ENCODE measurements around the gene LMF1. TPM values are rescaled to one million over a fixed set of nuclear protein-coding genes. Genes with fewer than 3 reads are reported as not detected.
"Not testable (repeated sequence)": the region's sequence is repeated elsewhere in the genome, so short reads cannot be mapped to it uniquely, and the experiment has no call there.

LMF1 gene
- total RNA-seq, 1 experiment from 2014 or later: 12.8 TPM

DNA sequence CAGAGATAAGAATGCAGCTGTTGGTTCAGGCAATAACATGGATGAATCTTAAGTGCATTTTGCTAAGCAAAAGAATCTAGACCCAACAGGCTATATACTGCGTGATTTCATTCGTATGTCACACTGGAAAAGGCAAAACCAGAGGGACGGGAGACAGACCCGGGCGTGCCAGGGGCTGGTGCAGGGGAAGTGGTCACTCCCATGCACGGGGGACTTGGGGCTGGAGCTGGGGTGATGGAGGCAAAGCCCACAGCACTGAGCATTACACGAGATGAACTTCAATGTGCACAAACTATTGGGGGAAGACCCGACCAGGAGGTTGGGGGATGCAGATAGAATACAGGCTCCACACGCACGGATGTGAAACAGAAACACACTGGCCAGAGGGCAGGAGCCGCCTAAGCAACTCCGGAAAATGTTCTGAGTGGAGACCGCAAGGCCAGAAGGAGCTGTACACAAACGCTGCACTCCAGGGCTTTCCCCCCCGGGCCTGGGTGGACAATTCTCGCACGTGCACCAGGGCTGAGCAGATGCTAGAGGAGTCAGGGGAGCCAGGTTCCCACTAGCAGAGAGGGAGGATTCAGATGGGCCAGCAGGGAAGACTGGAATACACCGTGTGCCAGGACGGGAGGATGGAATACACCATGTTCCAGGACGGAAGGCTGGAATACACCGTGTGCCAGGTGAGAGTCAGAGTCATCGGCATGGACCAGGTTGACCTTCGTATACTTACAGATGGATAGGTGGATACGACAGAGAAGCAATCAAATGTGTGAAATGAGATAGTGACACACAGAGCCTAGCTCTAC is 11.3 kb downstream of the LMF1 start (continued):
- TF ChIP-seq, protein P1, sequence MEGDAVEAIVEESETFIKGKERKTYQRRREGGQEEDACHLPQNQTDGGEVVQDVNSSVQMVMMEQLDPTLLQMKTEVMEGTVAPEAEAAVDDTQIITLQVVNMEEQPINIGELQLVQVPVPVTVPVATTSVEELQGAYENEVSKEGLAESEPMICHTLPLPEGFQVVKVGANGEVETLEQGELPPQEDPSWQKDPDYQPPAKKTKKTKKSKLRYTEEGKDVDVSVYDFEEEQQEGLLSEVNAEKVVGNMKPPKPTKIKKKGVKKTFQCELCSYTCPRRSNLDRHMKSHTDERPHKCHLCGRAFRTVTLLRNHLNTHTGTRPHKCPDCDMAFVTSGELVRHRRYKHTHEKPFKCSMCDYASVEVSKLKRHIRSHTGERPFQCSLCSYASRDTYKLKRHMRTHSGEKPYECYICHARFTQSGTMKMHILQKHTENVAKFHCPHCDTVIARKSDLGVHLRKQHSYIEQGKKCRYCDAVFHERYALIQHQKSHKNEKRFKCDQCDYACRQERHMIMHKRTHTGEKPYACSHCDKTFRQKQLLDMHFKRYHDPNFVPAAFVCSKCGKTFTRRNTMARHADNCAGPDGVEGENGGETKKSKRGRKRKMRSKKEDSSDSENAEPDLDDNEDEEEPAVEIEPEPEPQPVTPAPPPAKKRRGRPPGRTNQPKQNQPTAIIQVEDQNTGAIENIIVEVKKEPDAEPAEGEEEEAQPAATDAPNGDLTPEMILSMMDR (IDR thresholded peaks at IDR 0.05 in 2 of 3, conservative IDR thresholded peaks at IDR 0.05 in 1 of 3; ENCODE audit: borderline replicate concordance in 1 of 3, insufficient read depth in 1 of 3, low read depth in 2 of 3, low read length in 2 of 3): no peak
- TF ChIP-seq ZNF274 (IDR thresholded peaks at IDR 0.05; ENCODE audit: low read depth, low read length) (no peak), RAD21 (IDR thresholded peaks at IDR 0.05; ENCODE audit: low read depth) (no peak)

DNA sequence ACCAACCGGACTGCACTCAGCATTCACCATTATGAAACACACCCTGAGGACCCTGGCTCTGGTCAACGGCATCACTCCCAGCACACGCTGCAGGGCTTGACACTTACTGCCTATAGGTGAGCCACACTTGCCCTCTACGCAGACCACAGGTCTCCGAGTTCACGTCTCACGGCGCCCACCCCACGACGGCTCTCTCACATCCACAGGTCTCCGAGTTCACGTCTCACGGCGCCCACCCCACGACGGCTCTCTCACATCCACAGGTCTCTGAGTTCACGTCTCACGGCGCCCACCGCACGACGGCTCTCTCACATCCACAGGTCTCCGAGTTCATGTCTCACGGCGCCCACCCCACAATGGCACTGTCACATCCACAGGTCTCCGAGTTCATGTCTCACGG is 15.0 kb downstream of the LMF1 start:
- H3K9me2 ChIP-seq (ENCODE audit: insufficient read depth); H3K79me2 ChIP-seq (ENCODE audit: insufficient read depth, low read length); POLR2A ChIA-PET; H3K9ac ChIP-seq (ENCODE audit: low read length); H3K9me3 ChIP-seq (ENCODE audit: control insufficient read depth in 1 of 2, insufficient read depth in 1 of 2, low read depth in 1 of 2, low read length in 2 of 2); H3K27ac ChIP-seq (ENCODE audit: low read depth, low read length); H3K4me3 ChIP-seq (replicated peaks in 1 of 2; ENCODE audit: low read depth in 1 of 2, low read length in 2 of 2); H3K4me1 ChIP-seq (ENCODE audit: control insufficient read depth in 1 of 2, insufficient read depth in 2 of 2, low read length in 2 of 2); H3K27me3 ChIP-seq (ENCODE audit: insufficient read depth, low read length); H3K4me2 ChIP-seq (ENCODE audit: low read length); H4K20me1 ChIP-seq (ENCODE audit: insufficient read depth); BruUV-seq (replicated peaks); intact Hi-C loops (cut with micrococcal nuclease); H2AFZ ChIP-seq (ENCODE audit: low read depth, low read length, poor library complexity, severe bottlenecking); CTCF ChIA-PET; RAD21 ChIA-PET (ENCODE audit: low non-redundant PET in 1 of 2, low total read pairs in 2 of 2, uncharacterized antibody in 2 of 2, unreplicated experiment in 2 of 2); H3K36me3 ChIP-seq (ENCODE audit: control insufficient read depth in 1 of 2, insufficient read depth in 2 of 2, low read length in 2 of 2); DNase-seq (ENCODE audit: low read depth, low spot score); ATAC-seq: not testable (repeated sequence)

DNA sequence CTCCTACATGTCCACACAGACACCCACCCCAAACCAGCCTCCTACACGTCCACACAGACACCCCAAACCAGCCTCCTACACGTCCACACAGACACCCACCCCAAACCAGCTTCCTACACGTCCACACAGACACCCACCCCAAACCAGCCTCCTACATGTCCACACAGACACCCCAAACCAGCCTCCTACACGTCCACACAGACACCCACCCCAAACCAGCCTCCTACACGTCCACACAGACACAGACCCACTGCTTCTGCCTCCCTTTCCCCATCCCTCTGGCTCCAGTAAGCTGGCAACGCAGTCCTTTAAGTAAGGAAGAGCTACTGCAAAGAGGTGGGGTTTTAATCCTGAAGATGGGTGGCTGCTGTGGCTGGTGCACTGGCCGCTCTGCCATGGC is 17.0 kb downstream of the LMF1 start:
- not testable (repeated sequence) for H3K9me2 ChIP-seq (ENCODE audit: insufficient read depth); H3K4me2 ChIP-seq (ENCODE audit: low read length)

More for the DNA sequence above, 17.0 kb downstream of the LMF1 start:
- H4K20me1 ChIP-seq (ENCODE audit: insufficient read depth); H3K4me3 ChIP-seq (replicated peaks in 1 of 2; ENCODE audit: low read depth in 1 of 2, low read length in 2 of 2); DNase-seq (ENCODE audit: low read depth, low spot score); H3K79me2 ChIP-seq (ENCODE audit: insufficient read depth, low read length); H3K36me3 ChIP-seq (ENCODE audit: control insufficient read depth in 1 of 2, insufficient read depth in 2 of 2, low read length in 2 of 2); ATAC-seq; CTCF ChIA-PET; RAD21 ChIA-PET (ENCODE audit: low non-redundant PET in 1 of 2, low total read pairs in 2 of 2, uncharacterized antibody in 2 of 2, unreplicated experiment in 2 of 2); BruUV-seq (replicated peaks); POLR2A ChIA-PET; H3K4me1 ChIP-seq (ENCODE audit: control insufficient read depth in 1 of 2, insufficient read depth in 2 of 2, low read length in 2 of 2); H2AFZ ChIP-seq (ENCODE audit: low read depth, low read length, poor library complexity, severe bottlenecking); H3K9me3 ChIP-seq (ENCODE audit: control insufficient read depth in 1 of 2, insufficient read depth in 1 of 2, low read depth in 1 of 2, low read length in 2 of 2); H3K9ac ChIP-seq (ENCODE audit: low read length); intact Hi-C loops (cut with micrococcal nuclease); H3K27me3 ChIP-seq (ENCODE audit: insufficient read depth, low read length); H3K27ac ChIP-seq (ENCODE audit: low read depth, low read length): not testable (repeated sequence)

Measured in HCT116 (cell line).